Suprapubic skin (tissue), 4 donors: Measurements from ENCODE around the gene BAHCC1.

Source experiments
- CTCF ChIP-seq, 2 donors: fragments of 200-600 bp in 1 of 2; fragments of 450-650 bp in 1 of 2; sonication (generic) in 1 of 2; IDR thresholded peaks; one replicate each; pipeline ENCODE4 v1.5.1; 2016 to 2019; ENCODE audit warnings: antibody characterized with exemption in 2 of 2, mild to moderate bottlenecking in 1 of 2, moderate library complexity in 1 of 2
- POLR2A ChIP-seq, 2 donors: fragments of 450-650 bp; IDR thresholded peaks; one replicate each; pipeline ENCODE4 v1.6.1; 2017; ENCODE audit warnings: antibody characterized with exemption in 2 of 2, mild to moderate bottlenecking in 2 of 2, moderate library complexity in 2 of 2
- POLR2AphosphoS5 ChIP-seq, 3 donors: sonication (generic); formaldehyde crosslinking; IDR thresholded peaks; one replicate each; pipeline ENCODE4 v1.6.1; 2017; ENCODE audit warnings: antibody characterized with exemption in 3 of 3

- TF ChIP-seq POLR2A (IDR thresholded peaks at IDR 0.05) (no peak), CTCF (IDR thresholded peaks at IDR 0.05) (no peak), POLR2AphosphoS5 (IDR thresholded peaks at IDR 0.05) (no peak)
These were observed 9.4 kb downstream of the BAHCC1 start for GRCh38 chr17:81404558-81405165.
